HG02970 (cell line): ENCODE results near the gene ECHDC3.

Experiments
- ATAC-seq: cut with Tn5 transposase; IDR thresholded peaks from one replicate; pipeline ENCODE4 v1.9.1; 2021; ENCODE audit warnings: mild to moderate bottlenecking, moderate library complexity, moderate number of reproducible peaks; ENCODE audit not compliant: unreplicated experiment, low FRiP score

ECHDC3 gene

DNA sequence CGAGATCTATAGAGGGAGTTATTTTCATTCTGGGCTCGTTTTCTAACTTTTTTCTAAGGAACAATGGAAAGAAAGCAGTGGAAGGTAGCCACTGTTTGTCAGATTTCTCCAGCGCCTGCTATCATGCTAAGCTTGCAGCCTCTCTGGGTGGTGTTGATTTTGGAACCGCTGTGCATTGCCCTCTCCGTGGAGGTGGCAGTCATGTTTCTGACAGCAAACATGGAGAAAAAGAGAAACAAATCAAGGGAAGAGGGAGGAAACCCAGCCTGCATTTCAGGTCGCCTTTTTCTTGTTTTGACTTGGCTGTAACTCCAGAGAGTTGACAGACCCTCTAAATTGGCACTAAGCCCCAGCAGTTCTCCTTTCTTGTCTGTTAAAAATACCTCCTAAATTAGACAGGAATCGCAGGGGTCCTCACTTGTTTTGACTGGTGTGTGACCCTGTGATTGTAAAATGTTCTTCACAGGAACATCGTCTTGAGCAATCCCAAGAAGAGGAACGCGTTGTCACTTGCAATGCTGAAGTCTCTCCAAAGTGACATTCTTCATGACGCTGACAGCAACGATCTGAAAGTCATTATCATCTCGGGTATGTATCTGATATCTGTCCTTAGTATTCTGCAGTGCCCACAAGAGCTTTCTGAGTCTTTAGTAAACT lies 4.8 kb downstream of the ECHDC3 start:
- ATAC-seq = no peak

DNA sequence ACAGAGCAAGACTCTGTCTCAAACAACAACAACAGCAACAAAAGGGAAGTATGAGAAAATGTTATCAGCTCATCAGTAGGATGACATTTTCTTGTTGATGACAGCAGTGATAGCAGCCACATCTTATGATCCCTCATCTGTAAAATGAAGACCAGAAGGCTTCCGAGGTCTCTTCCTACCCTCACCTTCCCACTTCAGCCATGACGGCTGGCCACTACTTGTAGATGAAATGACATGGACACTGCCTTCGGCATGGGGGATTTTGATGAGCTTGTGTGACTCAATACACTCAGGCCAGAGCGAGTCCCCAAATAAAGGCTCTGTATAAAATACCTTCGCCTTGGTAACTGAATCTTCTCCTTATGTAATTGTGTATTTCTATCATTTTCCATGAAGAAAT lies 6.7 kb downstream of the ECHDC3 start:
- no peak for ATAC-seq

DNA sequence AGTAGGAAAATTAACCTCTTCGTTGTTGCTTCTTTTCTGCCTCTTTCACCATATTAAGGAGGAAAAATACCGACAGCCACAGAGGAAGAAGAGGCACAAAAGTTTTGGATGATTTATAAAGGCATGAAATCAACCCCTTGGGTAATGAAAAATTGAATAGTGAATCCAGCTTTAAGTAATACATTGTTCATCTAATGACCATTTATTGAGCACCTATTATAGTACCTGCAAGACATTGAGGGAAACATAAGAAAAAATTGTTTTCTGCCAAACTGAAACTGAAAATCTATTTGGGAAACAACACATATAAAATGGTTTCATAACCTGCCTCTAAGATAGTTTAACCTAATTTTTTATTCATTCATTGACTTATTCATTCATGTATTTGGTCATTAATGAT lies 8.2 kb downstream of the ECHDC3 start:
- ATAC-seq = no peak

DNA sequence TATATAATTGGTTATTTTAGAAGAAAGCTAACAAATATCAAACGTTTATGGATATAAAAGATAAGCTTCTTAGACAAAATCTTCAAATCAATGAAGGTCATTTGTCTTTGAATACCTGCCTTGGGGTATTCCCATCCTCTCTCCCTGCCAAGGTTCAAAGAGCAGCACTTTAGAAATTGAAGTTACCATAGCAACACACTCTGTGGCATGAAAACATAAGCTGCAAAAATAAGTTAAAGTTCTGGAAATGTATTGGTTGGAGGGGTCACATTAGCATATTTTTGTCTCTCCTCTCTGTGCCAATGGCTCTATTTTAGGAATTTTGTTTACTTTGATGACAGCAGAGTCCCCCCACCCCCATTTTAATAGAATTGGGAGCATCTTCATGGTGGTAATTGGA lies 12.0 kb downstream of the ECHDC3 start:
- ATAC-seq = no peak

DNA sequence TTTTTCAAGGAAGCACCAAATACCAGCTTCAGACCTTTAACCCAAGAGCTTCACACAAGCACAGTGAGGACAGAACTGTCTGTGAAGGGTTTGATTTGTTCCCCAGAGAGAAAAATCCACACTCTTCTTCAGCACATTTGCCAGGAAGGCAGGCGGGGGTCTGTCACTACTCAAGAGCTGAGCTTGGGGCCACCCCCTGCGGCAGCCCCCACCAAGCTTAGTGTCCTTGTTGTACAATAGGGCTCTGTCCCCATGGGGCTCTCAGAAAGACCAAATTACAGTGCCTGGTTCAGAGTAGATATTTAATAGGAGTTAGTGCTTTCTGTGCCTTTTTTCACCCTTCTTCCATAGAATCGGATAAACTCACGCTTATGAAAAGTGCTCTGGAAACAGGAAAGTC lies 12.4 kb downstream of the ECHDC3 start:
- ATAC-seq = no peak

DNA sequence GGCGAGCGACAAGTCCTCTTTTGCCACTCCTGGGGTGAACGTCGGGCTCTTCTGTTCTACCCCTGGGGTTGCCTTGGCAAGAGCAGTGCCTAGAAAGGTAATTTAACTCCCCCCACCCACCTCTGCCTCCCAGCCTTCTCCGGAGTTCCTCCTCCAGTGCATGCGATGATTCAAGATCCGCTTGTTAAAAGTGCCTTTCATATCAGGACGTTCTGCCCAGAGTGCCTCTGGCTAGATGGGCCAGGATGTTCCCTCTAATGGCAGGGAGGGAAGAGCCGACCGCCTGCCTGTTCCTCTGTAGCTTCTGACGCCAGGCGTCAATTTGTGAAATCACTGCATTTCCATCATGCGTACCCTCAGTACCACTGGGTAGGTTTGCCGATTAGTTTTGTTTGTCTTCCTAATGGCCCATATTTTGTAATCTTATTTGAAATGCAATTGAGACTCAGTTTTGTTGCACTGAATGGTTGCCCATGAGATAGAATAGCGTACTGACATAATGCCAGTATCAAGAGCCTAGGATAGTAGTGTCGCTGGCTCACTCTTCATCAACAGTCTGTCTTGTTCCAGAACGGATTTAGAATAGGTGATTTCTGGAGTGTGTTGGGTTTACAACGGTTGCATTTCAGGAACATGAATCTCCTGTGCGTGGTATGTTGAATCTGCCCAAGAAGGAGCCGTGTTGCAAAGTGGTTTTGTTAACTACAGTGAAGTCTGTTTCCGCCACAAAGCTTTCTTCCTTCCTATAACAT lies 13.5 kb downstream of the ECHDC3 start:
- no peak for ATAC-seq

DNA sequence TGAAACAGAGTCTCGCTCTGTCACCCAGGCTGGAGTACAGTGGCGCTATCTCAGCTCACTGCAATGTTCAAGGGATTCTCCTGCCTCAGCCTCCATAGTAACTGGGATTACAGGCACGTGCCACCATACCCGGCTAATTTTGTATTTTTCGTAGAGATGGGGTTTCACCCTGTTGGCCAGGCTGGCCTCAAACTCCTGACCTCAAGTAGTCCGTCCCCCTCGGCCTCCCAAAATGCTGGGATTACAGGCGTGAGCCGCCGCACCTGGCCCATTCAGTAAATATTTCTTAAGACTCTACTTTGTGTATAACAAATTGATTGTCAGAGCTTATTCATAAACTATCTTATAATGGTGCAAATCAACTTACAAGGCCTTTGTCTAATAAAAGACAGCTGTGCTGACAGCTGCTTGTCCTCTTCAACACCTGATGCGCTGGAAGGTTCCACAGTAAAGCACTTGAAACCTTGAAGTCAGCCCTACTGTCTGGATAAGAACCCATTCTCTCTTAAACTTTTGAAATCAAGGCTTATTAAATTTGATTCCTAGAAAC lies 14.7 kb downstream of the ECHDC3 start:
- ATAC-seq = no peak

DNA sequence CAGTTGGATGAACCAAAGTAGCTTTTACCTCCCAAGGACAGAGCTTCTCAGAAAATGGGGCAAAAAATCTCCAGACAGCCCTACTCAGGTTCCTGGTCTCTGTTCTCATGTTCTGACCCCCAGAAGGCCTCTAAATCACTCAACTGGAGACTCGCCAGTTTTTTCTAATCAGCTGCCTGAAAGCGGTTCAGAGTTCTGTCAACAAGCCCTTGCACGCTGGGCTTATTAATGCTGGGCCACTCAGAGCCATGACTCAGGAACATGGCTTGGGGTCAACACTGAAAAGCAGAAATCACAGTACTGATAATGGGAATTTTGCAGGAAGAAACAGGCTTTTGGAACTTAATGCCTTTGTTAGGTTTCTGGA lies 15.3 kb downstream of the ECHDC3 start:
- ATAC-seq = no peak

DNA sequence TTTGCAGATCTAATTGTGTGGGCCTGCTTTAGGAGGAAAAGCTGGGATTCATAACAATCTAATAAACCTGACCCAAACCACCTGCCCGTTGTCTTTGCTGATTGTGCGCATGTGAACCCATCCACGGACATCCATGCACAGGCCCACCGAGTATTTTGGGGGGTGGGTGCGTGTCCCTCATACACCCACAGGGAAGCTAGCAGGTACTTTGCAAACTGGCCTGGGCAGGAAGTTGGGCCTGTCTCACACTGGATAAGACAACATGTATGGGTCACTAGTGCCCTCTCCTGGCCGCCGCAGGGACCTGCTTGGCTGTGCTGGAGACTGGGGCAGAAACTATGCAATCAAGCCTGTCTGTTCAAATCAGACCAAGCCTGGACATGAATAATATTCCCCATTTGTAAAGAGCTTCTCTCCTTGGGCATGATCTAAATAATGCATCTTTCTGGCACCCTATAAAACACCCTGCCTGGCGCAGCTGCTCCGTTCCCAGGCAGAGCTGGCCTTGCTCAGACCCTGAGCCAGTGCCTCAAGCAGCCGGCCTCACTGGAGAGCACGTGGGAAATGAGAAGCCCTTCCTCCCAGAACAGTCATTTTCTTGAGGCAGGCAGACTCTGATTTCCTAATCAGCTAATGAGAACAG lies 15.8 kb downstream of the ECHDC3 start:
- peak; percentile 71 for ATAC-seq

DNA sequence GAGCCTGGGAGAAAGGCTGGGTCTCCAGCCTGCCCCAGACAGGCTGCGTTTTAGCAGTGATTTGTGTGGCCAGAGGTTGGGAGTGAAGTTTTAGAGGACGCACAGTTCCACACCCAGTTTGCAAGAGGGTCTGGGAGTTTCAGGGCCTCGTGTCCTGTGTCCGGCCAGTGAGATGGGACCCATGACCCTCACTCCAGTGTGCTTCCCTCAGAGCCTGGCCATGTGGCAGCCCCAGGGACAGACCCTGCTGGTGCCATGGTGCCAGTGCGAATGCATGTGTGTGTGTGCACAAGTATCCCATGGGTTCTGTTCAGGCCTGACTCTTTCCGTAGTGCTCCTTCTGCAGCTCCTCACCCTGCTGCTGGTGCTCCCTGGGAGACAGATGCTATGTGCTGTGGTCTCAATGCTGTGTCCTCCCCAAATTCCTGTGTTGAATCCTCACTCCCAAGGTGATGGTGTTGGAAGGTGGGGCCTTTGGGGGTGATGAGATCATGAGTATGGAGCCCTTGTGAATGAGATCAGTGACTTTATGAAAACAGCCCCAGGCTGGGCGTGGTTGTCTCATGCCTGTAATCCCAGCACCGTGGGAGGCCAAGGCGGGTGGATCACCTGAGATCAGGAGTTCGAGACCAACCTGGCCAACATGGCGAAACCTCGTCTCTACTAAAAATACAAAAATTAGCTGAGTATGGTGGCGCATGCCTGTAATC lies 16.5 kb downstream of the ECHDC3 start:
- ATAC-seq = no peak

DNA sequence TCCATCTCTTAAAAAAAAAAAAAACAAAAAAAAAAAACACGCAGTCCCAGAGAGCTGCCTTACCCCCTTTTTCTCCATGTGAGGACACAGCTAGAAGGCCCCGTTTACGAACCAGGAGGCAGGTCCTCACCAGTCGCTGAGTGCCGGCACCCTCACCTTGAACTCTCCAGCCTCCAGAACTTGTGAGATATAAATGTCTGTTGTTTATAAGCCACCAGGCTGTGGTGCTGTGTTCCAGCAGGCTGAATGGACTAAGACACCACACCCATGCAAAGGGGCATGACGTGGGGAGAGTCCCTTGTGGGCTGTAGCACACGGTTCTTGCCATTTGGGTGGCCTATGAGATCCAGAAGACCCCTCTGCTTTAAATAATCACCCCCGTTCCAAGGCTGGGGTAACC lies 17.2 kb downstream of the ECHDC3 start:
- ATAC-seq = no peak

DNA sequence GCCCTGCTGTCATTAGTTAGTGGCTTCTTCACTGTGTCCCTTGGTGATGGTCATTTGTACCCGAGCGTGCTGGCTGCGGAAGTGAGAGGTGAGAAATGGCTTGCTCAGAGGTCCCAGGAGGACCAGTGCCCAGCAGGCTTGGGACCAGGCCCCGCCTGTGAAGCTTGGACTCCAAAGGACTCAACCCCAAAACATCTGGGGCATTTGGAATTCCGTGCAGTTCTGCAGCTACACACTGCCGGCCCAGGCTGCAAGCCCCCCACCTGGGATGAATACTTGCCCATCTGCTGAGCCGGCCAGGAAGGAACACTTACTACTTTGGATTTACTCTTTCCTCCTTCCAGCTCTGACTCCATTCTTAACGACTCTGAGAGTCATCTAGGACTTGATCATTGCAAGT lies 18.0 kb downstream of the ECHDC3 start:
- ATAC-seq = no peak

DNA sequence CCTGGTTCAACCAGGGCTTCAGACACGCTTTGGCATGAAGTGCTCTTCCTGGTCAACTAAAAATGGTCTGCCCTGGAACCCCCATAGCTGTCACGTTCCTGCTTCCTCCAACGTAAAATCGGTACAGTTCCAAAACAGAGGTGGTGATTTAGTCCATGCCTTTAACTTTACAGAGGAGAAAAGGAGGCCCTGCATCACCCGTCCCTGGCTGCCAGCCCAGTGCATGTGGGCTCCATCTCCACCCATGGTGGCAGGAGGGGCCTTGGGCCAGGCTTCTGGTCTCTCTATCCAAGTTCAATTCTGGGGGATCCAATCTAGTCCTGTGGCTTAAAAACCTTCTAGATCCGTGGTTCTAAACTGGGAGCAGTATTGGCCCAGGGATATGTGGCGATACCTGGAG lies 18.7 kb downstream of the ECHDC3 start:
- ATAC-seq = no peak

DNA sequence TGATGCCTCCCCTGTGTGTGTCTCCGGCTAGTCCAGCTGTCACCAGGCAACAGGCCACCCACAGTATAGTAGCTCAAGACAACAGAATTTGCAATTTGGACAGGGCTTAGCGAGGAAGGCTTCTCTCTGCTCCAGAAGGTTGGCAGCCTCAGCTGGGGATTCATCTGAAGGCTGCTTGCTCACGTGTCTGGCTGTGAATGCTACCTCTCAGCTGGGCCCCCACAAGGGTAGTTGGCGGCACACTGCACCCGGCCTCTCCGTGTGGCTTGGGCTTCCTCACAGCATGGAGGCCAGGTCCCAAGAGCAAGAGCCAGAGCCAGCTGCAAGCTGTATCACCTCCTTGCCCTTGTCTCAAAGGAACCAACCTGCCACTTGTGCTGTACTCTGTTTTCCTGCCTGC lies 19.2 kb downstream of the ECHDC3 start:
- ATAC-seq = no peak

DNA sequence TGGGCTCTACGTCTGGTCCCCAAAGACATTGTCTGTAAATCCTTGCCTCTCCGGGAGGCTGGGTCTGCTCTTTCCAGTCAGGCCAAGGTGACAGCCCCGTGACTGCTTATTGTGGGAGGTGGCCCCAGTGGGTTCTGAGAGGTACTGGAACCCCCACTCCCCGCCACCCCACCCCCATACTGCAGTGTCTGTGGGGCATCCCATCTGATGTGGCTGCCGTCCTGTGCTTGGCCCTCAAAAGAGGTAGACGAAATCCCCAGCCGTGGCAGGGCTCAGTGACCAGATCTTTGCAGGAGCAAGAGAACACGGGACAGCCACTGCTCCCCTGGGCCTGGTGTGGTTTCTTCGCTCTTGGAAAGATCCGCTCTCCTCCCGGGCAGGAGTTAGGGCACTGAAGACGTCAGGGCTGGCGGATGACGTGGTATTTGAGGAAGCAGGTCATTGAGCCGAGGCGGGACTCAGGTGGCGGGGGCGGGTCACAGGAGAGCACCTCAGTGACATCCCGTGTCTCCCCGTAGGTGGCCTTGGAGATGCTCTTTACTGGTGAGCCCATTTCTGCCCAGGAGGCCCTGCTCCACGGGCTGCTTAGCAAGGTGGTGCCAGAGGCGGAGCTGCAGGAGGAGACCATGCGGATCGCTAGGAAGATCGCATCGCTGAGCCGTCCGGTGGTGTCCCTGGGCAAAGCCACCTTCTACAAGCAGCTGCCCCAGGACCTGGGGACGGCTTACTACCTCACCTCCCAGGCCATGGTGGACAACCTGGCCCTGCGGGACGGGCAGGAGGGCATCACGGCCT lies 20.7 kb downstream of the ECHDC3 start:
- ATAC-seq = no peak

DNA sequence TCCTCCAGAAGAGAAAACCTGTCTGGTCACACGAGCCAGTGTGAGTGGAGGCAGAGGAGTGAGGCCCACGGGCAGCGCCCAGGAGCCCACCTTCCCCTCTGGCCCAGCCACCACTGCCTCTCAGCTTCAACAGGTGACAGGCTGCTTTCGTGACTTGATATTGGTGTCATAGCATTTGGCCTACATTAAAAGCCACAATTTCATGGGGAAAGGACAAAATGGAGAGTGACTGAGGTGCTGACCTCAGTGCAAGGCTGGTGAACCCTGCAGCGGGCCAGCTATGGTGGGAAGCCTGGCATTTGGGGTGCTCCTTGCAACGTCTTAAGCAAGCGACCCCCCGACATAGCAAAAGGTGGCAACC lies 21.3 kb downstream of the ECHDC3 start:
- ATAC-seq = no peak

DNA sequence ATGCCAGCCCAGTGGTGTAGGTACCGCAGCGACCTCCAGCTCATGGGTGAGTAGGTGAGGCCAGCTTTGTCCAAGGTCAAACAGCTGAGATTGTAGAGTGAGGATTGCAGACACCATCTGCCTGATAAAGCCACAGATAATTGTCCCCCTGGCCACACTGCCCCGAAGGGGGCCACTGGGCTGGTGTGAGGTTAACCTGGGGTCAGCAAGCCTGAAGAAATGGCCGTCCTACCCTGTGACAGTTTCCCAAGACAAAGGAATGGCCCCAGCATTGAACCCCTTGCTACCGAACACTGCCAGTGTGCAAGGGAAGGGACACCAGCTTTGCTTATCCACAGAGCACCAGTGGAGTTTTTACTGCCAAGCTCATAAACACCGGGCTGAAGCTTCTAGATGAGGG lies 23.0 kb downstream of the ECHDC3 start:
- no peak for ATAC-seq

DNA sequence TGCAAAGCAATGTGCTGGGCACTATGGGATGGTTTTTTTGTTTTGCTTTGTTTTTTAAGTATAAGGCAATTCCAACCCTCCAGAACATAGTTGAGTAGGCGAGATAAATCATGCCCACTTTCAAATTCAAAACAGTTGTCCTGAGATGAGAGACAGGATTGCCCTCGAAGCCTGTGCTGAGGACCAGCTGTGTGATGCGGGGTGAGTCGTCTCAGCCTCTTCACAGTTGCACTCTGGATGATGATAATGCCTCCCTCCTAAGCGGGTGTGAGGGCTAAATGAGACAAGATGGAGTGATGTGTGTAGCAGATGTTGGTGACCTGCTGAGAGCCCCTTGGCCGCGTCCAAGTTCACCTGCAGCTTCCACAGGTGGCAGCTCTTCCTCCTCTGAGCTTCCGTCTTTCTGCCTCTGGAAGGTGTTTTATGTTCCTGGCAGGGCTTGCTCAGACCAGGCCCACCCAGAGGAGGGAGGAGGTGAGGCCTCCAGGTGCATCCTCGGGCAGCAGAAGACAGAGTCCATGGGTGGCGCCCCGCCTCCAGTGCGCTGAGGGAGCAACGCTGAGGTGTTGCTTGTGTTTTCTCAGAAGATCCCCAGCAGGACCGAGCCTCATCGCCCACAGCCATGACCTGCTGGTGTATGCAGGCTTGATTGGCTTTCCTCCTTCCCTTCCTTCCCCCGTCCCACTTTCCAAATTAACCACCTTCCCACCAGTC lies 30.6 kb downstream of the ECHDC3 start:
- no peak for ATAC-seq

DNA sequence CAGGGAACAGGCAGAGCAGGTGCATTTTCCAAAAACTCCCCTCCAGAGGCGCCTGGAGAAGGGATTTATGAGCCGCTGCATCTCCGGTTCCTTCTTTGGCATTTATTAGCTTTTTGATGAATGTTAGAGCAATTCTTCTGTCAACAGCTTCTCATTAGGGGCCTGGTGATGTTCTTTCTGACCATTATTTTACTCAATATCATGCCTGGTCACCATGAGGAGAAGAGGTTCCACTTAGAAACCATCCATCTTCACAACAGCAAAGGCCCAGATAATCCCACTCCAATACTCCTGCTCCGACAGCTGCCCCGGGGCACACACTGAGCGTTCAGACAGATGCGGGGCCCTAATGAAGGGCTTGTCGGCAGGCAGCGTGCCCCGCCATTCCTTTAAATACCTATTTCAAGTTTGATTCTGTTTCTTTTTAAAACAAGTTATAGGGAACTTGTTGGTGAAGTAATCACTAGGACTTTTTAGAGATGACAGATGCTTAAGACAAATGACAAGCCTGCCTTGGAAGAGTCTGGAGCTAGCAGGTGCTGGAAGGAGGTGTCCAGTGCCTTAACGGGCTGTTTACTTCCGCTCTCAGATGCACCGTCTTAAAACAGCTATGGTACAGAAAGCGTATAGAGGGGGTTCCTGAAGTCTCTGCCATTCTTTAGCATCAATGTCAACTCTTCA lies 31.7 kb downstream of the ECHDC3 start:
- no peak for ATAC-seq
